Thyroid gland (tissue), 4 donors: ENCODE data around the gene DIS3L2. TPM values are rescaled to one million over a fixed set of nuclear protein-coding genes. Genes with fewer than 3 reads are reported as not detected.
A peak's percentile ranks its signal among the peaks of the same experiment; 100 is the strongest.

Experiments used
- DNase-seq, 2 donors: peaks; one replicate each; pipeline ENCODE4 v3.0.0-alpha.2; 2019
- H3K27ac ChIP-seq, 3 donors: fragments of 200-600 bp; sonication (generic); 1 replicate in 2 of 3; 2 replicates in 1 of 3; pipeline ENCODE4 v1.5.1; 2016 to 2019; ENCODE audit warnings: mild to moderate bottlenecking in 1 of 3, moderate library complexity in 1 of 3
- H3K27me3 ChIP-seq: fragments of 200-600 bp; sonication (generic); one replicate; pipeline ENCODE4 v1.5.1; 2019
- H3K36me3 ChIP-seq, 2 donors: fragments of 200-600 bp; sonication (generic); one replicate each; pipeline ENCODE4 v1.5.1; 2016 to 2019
- H3K4me1 ChIP-seq, 2 donors: fragments of 200-600 bp; sonication (generic); one replicate each; pipeline ENCODE4 v1.5.1; 2017 to 2019
- H3K4me3 ChIP-seq, 3 donors: fragments of 200-600 bp; sonication (generic); replicated peaks in 1 of 3; 1 replicate in 2 of 3; 2 replicates in 1 of 3; pipeline ENCODE4 v1.5.1; 2016; ENCODE audit warnings: mild to moderate bottlenecking in 1 of 3
- H3K9me3 ChIP-seq: fragments of 200-600 bp; sonication (generic); one replicate; pipeline ENCODE4 v1.5.1; 2017
- POLR2A ChIP-seq, 2 donors: fragments of 450-650 bp; IDR thresholded peaks; one replicate each; pipeline ENCODE4 v1.6.1; 2017; ENCODE audit warnings: antibody characterized with exemption in 2 of 2, mild to moderate bottlenecking in 2 of 2, moderate library complexity in 1 of 2
- WGBS, 2 donors: methylation state at CpG; one replicate each; pipeline ENCODE4 v1.1.5; 2017; 5-methylcytosine and 5-hydroxymethylcytosine counted together
- intact Hi-C: fragments of 100-400 bp; cut with DNase I; formaldehyde crosslinking; loops from one replicate; pipeline ENCODE4 v1.15.1; 2023
- total RNA-seq, 4 donors: library from RNA; depleted of rRNA; stranded (reverse); fragments of >200 nt; gene quantifications; one replicate each; pipeline ENCODE4 v1.2.3, GENCODE V29; 2016
- TF ChIP-seq, protein P1 (sequence below), 6 experiments: fragments of 200-600 bp in 3 of 6; fragments of 450-650 bp in 3 of 6; sonication (generic) in 3 of 6; IDR thresholded peaks; one replicate each; pipeline ENCODE4 v1.5.1; 2016 to 2019; ENCODE audit warnings: antibody characterized with exemption in 6 of 6, mild to moderate bottlenecking in 2 of 6, inconsistent platforms in 1 of 6, moderate library complexity in 1 of 6

DIS3L2 gene
- total RNA-seq, 4 donors from 2014 or later, result 42.2 to 68.7 (median 50.3) TPM

DNA sequence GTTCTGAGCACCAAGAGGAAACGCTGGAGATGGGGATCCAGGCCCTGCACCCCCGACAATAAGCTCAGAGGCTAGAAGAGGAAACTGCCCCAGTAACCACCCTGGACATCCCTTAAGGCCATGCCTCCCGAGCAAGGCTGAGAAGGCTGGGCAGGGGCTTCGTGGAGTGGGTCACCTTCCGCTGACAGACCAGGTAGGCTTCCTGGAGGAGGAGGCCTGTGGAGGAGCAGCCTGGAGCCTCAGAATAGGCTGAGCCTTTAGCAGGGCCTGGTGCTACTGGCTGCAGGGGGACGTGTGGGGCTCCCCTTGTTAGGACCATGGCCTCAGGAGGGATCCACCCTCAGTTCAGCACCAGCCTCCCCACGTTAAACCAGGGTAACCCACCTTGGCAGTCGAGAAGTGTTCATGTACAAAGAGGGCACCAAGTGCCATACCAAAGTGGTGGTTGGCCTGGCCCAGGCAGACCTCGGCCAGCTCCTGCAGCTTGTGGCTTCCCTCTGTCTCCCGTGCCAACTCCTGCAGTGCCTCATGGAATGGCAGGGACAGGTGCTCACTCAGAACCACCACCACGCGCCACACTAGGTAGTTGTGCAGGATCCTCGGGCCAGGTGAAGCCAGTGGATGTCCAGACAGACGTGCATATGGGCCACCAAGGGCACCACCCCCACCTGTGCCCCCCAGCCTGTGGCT, 388.6 kb downstream of the DIS3L2 start:
- Histone ChIP-seq H3K27ac (no peak overlapping the region), H3K4me3 (no peak overlapping the region), H3K4me1 (peaks cover 15 to 16% of the 10 kb centered on the region in 2 donors), H3K27me3 (peaks cover 18% of the 10 kb centered on the region), H3K36me3 (no peaks in the 10 kb centered on the region), H3K9me3 (no peaks in the 10 kb centered on the region)
- intact Hi-C loops, result no loop called here
- no peak for DNase-seq
- TF ChIP-seq, protein P1, sequence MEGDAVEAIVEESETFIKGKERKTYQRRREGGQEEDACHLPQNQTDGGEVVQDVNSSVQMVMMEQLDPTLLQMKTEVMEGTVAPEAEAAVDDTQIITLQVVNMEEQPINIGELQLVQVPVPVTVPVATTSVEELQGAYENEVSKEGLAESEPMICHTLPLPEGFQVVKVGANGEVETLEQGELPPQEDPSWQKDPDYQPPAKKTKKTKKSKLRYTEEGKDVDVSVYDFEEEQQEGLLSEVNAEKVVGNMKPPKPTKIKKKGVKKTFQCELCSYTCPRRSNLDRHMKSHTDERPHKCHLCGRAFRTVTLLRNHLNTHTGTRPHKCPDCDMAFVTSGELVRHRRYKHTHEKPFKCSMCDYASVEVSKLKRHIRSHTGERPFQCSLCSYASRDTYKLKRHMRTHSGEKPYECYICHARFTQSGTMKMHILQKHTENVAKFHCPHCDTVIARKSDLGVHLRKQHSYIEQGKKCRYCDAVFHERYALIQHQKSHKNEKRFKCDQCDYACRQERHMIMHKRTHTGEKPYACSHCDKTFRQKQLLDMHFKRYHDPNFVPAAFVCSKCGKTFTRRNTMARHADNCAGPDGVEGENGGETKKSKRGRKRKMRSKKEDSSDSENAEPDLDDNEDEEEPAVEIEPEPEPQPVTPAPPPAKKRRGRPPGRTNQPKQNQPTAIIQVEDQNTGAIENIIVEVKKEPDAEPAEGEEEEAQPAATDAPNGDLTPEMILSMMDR (IDR thresholded peaks at IDR 0.05), result no peak
- no peak for TF ChIP-seq POLR2A (IDR thresholded peaks at IDR 0.05)
- 74 to 76% methylated on average over 3 to 5 of the region's 14 CpGs for WGBS, 2 donors

DNA sequence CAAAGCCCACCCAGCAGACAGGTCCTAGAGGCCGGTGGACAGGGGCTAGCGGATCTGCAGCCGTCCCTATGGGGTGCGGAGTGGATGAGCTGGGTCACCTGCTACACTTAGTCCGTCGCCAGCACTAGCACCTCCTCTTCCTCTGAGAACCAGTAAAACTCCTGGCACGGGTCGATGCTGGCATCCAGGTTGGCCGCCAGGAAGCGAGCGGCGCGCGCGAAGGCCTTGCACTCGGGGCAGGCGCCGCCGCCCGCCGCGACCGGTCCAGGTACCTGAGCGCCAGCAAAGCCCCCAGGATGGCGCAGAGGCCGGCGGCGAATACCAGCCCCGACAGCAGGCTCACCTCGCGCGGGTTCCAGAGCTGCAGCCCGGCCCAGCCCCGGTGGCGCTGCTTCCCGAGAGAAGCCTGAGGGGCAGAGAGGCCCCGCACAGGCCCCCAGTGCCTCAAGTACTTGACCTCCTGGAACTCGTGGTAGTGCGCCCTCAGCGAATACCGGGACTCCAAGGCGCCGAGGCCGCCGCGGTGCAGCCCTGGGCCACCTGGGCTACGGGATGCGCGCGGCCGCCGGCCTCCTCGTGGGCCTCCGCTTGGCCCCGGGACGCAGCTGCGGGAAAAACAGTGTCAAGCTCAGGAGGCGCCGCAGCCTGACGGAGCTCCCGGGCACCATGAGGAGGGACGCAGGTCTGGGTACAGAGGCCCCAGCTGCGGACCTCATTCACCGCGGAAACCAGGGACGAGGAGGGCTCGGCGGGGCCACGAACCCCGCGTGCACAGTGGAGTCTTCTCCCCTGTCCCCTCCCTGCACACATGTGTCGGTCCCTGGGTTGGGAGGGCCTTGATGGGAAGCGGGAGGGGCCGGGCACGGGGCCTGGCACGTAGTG, 389.5 kb downstream of the DIS3L2 start:
- Histone ChIP-seq H3K36me3 (no peaks in the 10 kb centered on the region), H3K4me3 (no peak overlapping the region), H3K27ac (no peak overlapping the region), H3K27me3 (peaks cover 18% of the 10 kb centered on the region), H3K9me3 (no peaks in the 10 kb centered on the region), H3K4me1 (peaks cover 15 to 16% of the 10 kb centered on the region in 2 donors)
- DNase-seq, result peak; percentile 40 to 41
- TF ChIP-seq, protein P1 (IDR thresholded peaks at IDR 0.05), result no peak
- 0 to 22% methylated on average over 3 to 19 of the region's 76 CpGs for WGBS, 2 donors
- intact Hi-C loops, result no loop called here

DNA sequence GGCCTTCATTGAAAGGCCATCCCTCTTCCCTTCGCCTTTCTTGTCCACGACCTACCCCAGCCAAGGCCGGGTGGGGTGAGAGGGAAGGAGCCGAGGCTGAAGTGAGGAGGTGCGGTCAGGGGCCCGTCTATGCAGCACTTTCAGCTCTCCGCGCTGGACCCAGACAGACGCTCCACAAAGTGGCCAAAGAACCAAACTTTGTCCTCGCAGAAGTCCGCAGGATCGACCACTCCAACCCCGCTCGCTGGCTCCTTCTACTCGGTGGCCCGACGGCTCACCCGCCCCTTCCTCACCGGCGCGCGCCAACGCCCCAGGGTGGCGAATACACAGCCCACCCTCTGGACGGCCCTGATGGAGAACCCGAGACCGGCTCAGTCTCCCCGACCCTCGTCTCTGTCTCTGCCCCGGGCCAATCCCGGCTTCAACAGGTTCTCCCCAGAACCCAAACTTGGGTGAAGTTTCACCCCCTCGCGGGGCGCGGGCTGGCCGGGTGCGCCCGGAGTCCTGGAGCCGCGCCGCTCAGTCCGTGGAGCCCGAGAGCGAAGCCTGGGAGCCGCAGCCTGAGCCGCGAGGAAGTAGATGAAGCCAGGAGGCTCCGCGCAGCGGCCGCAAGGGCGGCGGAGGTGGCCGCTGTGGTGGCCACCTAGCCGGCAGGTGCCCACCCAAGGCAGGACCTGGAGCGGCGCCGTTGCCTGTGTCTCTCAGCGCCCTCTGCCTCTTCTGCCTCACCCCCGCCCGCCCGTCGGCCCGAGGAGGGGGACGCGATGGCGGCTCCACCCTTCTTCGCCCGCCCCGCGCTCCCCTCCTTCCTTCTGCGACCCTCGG, 390.4 kb downstream of the DIS3L2 start:
- Histone ChIP-seq H3K27me3 (peaks cover 18% of the 10 kb centered on the region), H3K36me3 (no peaks in the 10 kb centered on the region), H3K9me3 (no peaks in the 10 kb centered on the region), H3K4me1 (peaks cover 15 to 16% of the 10 kb centered on the region in 2 donors), H3K4me3 (no peak overlapping the region), H3K27ac (no peak overlapping the region)
- WGBS, 2 donors, result 31 to 35% methylated on average over 34 to 44 of the region's 73 CpGs
- TF ChIP-seq POLR2A (IDR thresholded peaks at IDR 0.05), result no peak
- TF ChIP-seq, protein P1 (IDR thresholded peaks at IDR 0.05), result no peak
- intact Hi-C loops, result no loop called here
- no peak for DNase-seq

DNA sequence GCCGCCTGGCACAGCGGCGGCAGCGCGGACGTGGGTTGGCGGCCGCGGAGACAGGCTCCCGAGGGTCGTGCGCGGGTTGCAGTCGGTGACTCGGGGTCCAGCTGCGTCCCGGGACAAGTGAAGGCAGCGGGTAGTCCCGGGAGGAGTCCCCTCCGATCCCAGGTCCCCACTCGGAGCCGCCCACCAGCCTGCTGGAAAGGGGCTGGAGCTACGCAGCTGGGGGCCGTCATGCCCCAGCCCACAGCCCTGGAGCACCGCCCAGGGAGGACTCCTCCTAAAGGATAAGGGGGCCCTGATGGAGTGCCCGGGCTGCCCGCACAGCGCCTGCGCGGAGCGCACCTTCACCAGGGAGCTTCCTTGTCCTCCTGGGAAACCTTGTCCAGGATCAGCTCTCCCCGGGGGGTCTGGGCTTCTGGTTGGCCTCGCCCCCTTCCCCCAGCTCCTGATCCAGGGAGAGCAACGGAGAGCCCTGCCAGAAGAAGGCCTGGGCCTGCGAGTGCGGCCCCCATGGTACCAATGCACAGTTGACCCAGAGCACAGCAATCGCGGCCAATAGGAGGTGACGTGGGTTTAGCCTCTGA, 391.1 kb downstream of the DIS3L2 start:
- Histone ChIP-seq H3K4me1 (peaks cover 15 to 16% of the 10 kb centered on the region in 2 donors), H3K4me3 (no peak overlapping the region), H3K36me3 (no peaks in the 10 kb centered on the region), H3K27ac (no peak overlapping the region), H3K9me3 (no peaks in the 10 kb centered on the region), H3K27me3 (peaks cover 18% of the 10 kb centered on the region)
- intact Hi-C loops, result no loop called here
- WGBS, 2 donors, result 80 to 83% methylated on average over 1 to 3 of the region's 39 CpGs
- DNase-seq, result no peak
- TF ChIP-seq POLR2A (IDR thresholded peaks at IDR 0.05), result no peak
- TF ChIP-seq, protein P1 (IDR thresholded peaks at IDR 0.05), result no peak
